Liver (tissue), 3 donors: Measurements from ENCODE around the gene RSAD2.

ENCODE experiments used
- MAX ChIP-seq: IDR thresholded peaks from 2 replicates; pipeline ENCODE4 v1.6.1; 2016; ENCODE audit warnings: antibody characterized with exemption
- RAD21 ChIP-seq, 2 donors: IDR thresholded peaks; 2 replicates each; pipeline ENCODE4 v1.6.1; 2016; ENCODE audit warnings: antibody characterized with exemption in 2 of 2, mild to moderate bottlenecking in 2 of 2
- TAF1 ChIP-seq: conservative IDR thresholded peaks from 2 replicates; pipeline ENCODE4 v1.6.1; 2016; ENCODE audit warnings: antibody characterized with exemption, mild to moderate bottlenecking
- YY1 ChIP-seq: IDR thresholded peaks from 2 replicates; pipeline ENCODE4 v1.6.1; 2016; ENCODE audit warnings: antibody characterized with exemption, mild to moderate bottlenecking
- ZBTB33 ChIP-seq: IDR thresholded peaks from 2 replicates; pipeline ENCODE4 v1.6.1; 2016; ENCODE audit warnings: antibody characterized with exemption
- TF ChIP-seq, protein P1 (sequence below): fragments of 150-350 bp; IDR thresholded peaks from 2 replicates; pipeline ENCODE4 v1.5.1; 2017; ENCODE audit warnings: improper control_type of control experiment, low read depth, low read length; ENCODE audit not compliant: missing input control
- donor health status: healthy.
- donor health status: healthy.

- TF ChIP-seq ZBTB33 (no peak), TAF1 (no peak), RAD21 (IDR thresholded peaks at IDR 0.05) (no peak), MAX (no peak), YY1 (no peak)
- TF ChIP-seq, protein P1, sequence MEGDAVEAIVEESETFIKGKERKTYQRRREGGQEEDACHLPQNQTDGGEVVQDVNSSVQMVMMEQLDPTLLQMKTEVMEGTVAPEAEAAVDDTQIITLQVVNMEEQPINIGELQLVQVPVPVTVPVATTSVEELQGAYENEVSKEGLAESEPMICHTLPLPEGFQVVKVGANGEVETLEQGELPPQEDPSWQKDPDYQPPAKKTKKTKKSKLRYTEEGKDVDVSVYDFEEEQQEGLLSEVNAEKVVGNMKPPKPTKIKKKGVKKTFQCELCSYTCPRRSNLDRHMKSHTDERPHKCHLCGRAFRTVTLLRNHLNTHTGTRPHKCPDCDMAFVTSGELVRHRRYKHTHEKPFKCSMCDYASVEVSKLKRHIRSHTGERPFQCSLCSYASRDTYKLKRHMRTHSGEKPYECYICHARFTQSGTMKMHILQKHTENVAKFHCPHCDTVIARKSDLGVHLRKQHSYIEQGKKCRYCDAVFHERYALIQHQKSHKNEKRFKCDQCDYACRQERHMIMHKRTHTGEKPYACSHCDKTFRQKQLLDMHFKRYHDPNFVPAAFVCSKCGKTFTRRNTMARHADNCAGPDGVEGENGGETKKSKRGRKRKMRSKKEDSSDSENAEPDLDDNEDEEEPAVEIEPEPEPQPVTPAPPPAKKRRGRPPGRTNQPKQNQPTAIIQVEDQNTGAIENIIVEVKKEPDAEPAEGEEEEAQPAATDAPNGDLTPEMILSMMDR: no peak
Measured at GRCh38 chr2:6924101-6924923, 46.7 kb downstream of the RSAD2 start.
